Gastroesophageal sphincter (tissue), 3 donors: ENCODE results near the gene OSBPL1A.

Source experiments
- EP300 ChIP-seq: sonication (generic); formaldehyde crosslinking; IDR thresholded peaks from one replicate; pipeline ENCODE4 v1.6.1; 2017; ENCODE audit warnings: antibody characterized with exemption, mild to moderate bottlenecking
- TF ChIP-seq, protein P1 (sequence below), 4 experiments: fragments of 200-600 bp in 2 of 4; fragments of 450-650 bp in 2 of 4; sonication (generic) in 1 of 4; IDR thresholded peaks; one replicate each; pipeline ENCODE4 v1.5.1; 2017 to 2019; ENCODE audit warnings: antibody characterized with exemption in 4 of 4, mild to moderate bottlenecking in 2 of 4, moderate library complexity in 2 of 4

DNA sequence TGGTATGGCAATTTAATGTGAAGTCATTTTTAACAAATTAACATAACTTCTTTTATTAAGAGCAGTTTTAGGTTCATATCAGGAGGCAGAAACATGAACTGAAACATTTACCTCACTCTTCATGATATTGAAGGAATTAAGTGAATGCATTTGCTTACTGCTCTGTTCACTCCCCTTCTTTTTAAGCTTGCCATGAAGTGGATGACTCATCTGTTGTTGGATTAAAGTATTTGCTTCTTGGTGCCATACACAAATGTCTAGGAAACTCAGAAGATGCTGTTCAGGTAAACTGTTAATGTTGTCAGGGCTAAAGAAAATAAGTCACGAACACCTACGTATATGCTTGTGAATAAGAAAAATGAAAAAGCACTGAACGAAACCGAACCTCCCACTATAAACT, 268.9 kb downstream of the OSBPL1A start:
- TF ChIP-seq, protein P1, sequence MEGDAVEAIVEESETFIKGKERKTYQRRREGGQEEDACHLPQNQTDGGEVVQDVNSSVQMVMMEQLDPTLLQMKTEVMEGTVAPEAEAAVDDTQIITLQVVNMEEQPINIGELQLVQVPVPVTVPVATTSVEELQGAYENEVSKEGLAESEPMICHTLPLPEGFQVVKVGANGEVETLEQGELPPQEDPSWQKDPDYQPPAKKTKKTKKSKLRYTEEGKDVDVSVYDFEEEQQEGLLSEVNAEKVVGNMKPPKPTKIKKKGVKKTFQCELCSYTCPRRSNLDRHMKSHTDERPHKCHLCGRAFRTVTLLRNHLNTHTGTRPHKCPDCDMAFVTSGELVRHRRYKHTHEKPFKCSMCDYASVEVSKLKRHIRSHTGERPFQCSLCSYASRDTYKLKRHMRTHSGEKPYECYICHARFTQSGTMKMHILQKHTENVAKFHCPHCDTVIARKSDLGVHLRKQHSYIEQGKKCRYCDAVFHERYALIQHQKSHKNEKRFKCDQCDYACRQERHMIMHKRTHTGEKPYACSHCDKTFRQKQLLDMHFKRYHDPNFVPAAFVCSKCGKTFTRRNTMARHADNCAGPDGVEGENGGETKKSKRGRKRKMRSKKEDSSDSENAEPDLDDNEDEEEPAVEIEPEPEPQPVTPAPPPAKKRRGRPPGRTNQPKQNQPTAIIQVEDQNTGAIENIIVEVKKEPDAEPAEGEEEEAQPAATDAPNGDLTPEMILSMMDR (IDR thresholded peaks at IDR 0.05), result no peak
- TF ChIP-seq EP300, result no peak
